Right renal pelvis (tissue), 4 donors: ENCODE results near the gene INCA1. TPM values are rescaled to one million over a fixed set of nuclear protein-coding genes. Genes with fewer than 3 reads are reported as not detected.
A peak's percentile ranks its signal among the peaks of the same experiment; 100 is the strongest.

Experiments
- DNase-seq, 4 donors: peaks; one replicate each; pipeline ENCODE4 v3.0.0-alpha.2; 2013; ENCODE audit warnings: low read depth in 4 of 4, low spot score in 3 of 4, missing footprints in 1 of 4
- polyA plus RNA-seq, 4 donors: library from polyadenylated mRNA; unstranded; fragments of 120-200 nt; gene quantifications; one replicate each; pipeline ENCODE4 v1.2.1, GENCODE V29; 2013; ENCODE audit not compliant: insufficient read length in 4 of 4

The INCA1 gene
- polyA plus RNA-seq, 4 donors = 7.9 to 8.6 (median 8.3) TPM

DNA sequence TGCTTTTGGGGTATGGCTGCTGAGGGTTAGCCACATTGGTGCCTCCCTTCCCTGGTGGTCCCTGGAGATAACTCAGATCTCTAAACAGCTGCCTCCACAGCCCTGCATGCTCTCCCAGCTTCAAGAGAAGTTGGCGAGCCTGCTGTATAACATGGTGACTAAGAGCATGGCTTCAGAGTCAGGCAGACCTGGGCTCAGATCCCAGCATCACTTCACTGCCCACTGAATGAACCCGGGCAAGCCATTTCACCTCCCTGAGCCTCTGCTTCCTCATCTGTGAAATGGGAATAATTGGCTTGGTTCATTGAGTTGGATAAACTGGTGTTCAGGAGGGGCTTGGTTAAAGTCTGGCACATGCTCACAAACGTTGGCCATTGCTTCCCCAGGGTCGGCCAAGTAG lies 17.0 kb upstream of the INCA1 start:
- no peak for DNase-seq

DNA sequence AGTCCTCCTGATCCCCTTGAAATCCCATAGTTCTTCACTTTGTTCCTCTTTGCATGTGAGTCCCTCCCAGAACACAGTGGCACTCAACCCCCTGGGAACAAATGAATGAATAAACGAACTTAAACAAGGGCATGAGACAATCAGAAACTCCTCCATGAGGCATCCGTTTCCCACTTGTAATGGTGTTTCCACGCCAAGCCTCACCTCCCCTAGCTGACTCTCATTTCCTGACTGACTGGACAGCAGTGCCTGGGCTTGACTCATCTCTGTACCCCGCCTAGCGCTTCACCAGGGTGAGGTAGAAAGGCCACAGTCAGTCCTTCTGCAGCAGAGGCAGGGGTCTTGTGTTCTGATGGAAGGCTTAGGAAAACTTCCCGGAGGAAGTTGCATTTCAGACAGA lies 14.6 kb upstream of the INCA1 start:
- no peak for DNase-seq

DNA sequence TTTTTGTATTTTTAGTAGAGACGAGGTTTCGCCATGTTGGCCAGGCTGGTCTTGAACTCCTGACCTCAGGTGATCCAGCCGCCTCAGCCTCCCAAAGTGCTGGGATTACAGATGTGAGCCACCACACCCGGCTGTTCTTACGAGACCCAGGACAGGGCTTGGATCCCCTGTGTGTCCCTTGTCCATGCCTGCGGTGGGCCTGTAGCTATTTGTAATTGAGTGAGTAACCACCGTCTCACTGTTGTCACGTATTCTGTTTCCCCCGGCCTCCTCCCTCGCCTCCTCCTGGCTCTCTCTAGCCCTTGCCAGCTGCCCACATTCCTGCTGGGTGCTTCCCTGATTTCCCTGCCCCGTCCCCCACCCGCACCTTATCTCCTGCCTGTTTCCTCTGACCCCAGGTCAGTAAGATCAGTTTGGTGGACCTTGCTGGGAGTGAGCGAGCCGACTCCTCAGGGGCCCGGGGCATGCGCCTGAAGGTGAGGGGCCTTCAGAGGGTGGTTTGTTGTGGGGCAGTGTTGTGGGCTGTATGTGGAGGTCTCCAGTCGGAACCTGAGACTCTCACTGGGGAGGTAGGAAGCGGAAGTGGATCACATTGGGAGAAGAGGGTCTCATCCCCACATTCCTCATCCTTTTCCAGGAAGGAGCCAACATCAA lies 6.0 kb upstream of the INCA1 start:
- DNase-seq = no peak

DNA sequence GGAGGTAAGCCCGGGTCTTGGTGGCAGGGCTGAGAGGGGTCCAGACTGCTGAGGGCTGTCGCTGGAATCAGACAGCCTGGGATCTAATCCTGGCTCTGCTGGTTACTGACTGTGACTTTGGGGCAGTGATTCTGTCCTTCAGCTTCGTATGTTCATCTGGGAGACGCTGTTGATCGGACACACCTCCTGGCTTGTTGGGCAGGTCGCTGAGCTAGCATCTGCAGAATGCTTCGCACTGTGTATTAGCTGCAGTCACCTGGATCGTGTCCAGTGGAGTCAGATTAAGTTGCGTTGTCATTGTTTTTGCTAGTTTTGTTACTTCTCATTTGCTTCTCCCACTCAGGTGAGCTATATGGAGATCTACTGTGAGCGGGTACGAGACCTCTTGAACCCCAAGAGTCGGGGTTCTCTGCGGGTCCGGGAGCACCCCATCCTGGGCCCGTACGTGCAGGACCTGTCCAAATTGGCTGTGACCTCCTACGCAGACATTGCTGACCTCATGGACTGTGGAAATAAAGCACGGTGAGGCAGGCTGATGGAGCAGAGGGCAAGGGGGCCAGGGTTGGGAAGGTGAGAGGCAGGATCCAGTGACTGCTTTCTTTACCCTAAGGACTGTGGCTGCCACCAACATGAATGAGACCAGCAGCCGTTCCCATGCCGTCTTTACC lies 4.9 kb upstream of the INCA1 start:
- DNase-seq = no peak

DNA sequence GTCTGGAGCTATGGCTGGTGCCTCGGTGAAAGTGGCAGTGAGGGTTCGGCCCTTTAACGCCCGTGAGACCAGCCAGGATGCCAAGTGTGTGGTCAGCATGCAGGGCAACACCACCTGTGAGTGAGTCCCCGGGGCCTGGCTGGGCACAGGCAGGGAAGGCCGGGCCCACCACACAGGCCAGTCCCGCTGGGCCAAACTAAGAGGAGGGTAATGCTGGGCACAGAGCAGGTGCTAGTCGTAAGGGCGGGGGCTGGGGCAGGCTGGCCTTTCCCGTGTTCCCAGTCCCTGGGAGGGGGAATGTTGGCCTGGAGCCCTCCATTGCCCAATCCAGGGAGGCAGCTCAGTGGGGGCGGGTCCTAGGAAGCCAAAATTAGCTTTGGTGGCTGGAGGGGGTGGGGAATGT lies 2.9 kb upstream of the INCA1 start:
- DNase-seq = no peak

DNA sequence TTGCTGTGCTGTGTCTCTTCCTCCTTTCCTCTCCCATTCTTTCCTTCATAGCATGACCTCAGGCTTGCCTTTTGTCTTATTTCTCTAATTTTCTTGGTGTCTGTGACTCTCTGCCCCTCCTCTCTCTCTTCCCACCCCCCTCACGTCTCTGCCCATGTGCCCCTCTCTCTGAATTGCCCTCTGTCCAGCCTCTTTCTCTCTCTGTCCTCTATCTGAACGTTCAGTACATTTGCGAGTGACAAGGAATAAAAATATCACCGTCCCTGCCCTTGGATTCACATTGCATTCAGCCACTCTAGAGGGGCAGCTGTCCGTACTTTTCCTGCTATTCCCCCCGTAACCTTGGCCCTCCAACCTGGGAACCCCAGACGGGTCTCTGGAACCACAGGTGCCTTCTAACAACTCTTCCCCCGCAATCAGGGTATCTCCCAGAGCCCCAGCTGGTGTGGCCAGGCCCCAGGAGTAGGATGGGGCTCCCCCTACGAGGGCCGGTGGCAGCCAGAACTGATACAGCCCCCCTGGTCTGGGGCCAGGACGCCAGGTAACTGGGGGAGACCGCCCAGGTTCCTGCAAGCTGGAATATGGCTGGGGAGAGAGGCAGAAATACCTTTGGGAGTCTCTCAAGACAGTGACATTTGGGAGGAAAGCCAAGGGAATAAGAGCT lies 2.2 kb upstream of the INCA1 start:
- DNase-seq = no peak

DNA sequence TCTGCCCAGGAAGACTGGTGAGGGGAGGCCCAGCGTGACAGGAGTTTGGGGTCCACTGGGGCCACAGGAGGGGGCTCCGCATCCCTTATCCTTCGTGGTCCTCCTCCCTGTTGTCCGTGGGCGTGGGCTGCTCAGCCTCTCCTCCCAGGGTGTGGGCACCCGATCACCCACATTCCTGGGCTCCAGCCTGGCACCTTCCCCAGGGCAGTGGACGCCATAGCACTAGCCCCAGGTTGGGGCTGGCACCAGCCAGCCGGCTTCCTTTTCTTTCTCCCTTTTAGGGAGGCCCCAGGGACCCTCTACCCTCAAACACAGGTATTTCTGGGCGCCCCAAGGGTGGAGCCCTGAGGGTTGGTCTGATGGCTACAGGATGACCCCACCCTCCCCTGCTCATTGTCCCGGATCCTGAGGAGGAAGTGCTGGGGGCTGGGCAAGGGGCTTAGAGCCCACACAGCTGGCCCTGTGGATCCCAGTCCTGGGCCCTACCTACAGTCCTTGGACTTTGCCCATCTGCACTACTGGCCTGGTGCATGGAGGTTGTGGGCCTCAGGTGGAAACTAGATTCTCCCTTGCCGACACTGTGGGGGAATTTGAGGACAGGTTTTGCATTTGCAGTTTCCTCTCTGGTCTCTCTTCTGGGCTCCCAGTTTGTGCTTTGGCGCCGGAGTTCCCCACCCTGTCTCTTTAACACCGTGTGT lies 1.6 kb upstream of the INCA1 start:
- DNase-seq = no peak

DNA sequence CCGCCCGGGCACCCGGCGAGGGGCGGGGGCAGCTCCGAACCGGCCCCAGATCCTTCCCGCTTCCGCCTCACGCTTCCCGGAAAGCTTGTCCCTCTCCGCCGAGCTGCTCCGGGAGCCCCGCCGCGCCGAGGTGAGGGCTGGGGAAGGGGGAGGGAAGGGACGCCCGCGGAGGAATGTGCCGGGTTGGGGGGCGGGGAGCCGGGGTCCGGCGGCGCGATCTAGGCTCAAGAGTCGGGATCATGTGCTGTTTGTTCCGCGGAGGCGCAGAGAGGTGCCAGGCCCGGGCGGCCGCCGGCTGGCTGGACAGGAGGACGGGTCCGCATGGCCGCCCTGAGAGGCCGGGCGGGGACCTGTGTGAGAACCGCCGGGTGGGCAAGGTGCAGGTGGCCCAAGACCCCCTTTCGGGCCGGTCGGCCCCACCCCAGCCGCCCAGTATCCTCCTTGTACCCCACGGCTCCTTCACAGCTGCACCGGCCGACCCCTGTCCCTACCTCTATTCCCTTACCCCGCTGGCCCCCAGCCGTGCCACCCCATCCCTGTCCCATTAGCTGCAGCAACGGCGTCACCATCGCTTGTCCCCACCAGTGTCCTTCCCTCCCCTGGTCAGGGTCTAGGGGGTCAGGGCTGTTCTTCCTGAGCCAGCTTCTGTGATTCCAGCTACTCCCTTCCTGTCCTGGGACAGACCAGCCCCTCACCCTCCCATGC lies 857 bp upstream of the INCA1 start:
- DNase-seq = no peak

DNA sequence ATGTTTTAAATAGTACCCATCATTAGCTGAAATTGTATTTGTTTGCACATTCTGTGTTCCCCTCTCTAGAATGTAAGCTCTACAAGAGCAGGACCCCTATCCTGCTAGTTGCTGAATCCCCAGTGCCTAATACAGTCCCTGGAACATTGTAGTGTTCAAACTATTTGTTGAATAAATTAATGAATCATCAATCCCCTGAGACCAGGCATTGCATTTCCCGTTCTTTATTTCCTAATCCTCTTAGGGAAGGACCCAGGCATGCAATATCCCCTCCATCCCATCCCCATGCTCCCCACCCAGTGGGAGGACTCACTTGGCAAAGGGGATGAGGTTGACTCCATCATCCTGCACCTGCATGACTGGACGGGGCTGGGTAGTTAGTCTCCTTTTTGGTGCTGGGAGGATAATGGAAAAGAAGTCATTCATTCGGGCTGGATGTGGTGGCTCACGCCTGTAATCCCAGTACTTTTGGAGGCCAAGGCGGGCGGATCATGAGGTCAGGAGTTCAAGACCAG lies 3.2 kb downstream of the INCA1 start:
- no peak for DNase-seq

DNA sequence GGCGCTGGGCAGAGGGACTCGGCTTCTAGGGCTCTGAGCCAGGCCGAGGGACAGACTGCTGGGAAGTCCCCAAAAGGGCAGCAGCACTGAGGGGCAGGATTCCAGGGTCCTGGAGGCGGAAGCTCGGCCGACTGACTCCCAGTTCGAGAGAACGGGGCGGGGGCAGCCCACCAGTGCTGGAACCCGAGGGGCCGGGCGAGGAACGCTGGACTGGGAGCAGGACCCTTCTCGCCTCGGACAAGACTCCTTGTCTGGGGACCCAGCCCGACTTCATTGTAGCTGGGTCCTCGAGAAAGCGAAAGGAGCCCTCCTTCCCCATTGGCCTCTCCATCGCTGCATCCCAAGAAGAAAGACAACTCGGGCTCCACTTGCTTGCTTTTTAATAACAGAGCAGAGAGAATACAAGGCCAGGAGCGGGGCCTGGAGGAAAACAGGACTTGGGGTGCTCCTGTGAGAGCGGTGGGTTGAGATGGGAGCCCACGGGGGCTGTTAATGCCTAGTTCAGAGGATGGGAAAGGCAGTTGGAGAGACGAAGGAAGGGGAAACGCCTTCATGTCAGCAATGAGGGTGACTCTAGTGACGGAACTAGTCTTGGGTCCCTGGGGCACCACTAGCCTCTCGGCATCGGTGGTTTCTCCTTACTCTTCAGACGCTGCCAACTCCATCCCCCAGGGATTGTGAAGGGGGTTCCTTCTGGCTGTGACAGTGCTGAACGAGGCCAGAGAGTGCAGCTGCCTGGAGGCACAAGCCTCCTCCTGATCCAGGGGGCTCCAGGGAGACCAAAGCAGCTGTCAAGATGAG lies 9.4 kb downstream of the INCA1 start:
- no peak for DNase-seq

DNA sequence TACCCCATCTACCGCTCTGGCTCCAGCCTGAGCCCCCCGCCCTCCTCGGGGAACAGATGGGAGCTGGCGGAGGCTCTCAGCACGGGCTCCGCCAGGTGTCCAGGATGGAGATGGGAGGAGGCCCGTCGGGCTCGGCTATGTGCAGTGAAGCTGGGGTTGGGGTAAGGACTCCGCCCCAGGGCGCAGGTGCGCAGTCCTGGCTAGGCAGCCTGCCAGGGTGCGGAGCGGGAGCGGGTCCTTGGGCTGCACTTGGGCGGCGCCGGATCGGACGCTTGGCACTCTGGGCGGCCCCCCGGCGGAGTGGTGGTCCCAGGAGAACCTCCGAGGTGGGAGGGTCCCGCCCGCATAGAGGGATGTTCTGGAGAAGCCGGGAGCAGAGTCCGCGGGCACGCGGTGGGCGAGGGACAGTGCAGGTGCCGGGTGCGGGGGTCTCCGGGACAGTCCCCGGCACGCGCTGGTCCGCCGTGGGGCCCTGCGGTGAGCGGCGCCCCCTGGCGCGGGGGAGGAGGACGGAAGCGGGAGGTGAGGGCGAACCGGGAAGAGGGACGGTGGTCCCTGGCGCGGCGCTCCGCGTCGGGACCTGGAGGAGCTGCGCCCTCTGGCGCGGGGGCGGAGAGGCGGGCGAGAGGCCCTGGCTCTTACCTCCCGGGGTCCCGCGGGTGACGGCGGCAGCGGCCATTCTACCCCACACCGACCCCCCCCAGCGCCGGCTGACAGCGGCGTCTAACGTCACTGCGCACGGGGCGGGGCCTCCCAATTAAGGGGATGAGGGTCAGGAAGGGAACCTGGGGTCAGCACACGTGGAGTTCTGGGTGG lies 10.2 kb downstream of the INCA1 start, which contains the start of gene CAMTA2:
TSS of gene CAMTA2 (minus strand) at position 725 of the 816 bp plus-strand sequence. CDS start 1,453 bp downstream, outside the sequence.
- DNase-seq = peak in 2 of 4 donors; percentile 60 to 73

DNA sequence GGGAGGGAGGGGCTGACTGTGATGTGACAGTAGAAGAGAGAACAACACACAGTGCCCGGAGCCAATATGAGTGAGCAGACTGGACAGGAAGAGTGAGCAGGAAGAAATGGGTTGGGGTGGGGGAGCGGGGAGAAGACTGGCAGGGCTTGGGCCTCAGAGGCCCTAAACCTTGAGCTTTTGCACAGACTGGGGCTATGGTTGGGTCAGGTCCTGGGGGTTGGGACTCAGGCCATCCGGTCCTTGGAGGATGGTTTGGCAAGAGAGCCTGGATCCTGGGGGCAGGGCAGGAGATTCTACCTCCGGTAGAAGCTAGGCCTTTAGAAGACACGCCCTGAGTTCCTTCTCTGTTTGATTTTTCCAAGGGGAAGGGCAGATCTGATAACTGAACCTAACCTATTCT lies 10.9 kb downstream of the INCA1 start:
- no peak for DNase-seq

DNA sequence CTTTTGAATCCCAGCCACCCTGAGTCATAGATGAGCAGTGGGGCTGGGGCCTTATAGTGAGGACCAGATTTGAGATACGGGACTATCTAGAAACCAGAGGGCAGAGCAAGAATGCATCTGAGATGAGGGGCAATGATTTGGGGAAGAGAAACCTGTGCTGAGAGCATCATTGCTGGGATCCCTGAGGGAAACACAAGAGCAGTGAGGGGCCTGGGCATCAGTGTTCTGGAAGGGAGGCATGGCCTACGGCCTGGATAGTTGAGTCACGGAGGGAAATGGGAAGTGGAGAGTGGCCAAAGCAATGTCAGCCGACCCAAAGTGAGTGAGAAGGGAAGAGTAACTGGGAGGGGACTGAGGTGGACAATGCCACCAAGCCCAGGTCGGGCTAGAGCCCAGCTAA lies 15.0 kb downstream of the INCA1 start:
- DNase-seq = no peak

DNA sequence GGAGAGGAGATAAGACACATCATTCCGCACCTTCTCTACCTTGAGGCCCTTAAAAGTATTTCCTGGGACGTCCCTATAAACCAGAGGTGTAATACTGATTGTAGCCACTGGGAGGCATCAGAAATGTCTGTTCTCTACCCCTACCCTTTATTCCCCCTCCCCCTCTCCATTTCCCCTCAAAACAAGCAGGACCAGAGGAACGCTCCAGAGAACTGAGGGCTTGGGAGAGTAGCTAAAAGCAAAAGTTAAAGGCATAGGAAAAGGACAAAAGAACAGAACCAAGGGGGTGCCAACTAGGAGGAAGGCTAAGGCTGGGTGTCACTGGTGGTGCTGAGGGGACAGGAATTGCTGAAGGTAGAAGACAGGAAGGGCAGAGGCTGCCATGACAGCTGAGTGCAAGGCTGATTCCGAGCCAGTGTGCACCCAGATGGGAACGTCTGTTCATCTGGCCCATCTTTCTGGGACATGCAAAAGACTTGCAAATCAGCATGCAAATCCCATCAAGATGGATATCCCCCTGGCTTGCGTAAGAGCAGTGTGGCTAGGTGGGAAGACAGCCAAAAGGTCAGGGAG lies 16.6 kb downstream of the INCA1 start:
- peak; percentile 57 to 68 (median 63) for DNase-seq

DNA sequence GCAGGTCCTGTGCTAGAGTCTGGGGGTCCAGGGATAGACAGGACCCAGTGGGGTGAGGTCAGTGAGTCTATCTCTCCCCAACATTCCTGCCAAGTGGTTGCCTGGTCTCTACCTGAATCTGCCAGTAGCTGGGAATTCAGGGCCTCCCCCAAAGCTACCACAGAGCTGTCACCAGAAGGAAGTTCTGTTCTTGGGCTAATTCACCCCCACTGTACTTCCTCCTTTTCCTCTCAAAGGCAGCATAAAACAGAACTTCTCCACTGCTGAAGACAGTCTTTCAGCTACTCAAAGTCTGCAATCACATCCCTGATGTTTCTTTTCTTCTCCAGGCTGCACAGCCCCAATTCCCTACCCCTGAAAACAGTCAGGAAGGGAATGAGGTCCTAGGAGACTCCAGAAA lies 18.6 kb downstream of the INCA1 start:
- no peak for DNase-seq

DNA sequence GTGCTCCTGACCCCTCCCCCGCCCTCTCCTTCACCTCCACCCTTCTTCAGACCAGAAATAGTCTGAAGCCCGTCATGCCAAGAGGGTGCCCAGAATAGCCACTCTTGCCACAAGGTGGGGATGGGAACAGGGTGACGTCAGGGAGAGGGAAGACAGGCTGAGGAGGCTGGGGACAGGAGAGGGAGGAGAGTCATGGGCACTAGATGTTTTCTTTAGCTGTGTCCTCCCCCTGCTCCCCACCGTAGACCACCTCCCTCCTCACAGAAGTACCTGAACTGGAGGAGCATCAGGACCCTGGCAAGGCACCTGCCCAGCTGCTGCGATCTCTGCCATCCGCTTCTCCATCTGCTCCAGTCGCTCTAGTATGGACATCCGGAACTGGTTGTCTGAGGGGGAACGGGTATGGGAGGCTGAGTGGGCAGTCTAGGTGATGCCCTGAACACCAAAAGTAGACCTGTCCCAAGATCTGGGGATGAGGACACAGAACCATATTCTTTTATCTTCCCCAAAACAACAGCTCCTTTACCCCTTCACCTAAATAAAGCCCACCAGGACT lies 23.1 kb downstream of the INCA1 start:
- DNase-seq = no peak

DNA sequence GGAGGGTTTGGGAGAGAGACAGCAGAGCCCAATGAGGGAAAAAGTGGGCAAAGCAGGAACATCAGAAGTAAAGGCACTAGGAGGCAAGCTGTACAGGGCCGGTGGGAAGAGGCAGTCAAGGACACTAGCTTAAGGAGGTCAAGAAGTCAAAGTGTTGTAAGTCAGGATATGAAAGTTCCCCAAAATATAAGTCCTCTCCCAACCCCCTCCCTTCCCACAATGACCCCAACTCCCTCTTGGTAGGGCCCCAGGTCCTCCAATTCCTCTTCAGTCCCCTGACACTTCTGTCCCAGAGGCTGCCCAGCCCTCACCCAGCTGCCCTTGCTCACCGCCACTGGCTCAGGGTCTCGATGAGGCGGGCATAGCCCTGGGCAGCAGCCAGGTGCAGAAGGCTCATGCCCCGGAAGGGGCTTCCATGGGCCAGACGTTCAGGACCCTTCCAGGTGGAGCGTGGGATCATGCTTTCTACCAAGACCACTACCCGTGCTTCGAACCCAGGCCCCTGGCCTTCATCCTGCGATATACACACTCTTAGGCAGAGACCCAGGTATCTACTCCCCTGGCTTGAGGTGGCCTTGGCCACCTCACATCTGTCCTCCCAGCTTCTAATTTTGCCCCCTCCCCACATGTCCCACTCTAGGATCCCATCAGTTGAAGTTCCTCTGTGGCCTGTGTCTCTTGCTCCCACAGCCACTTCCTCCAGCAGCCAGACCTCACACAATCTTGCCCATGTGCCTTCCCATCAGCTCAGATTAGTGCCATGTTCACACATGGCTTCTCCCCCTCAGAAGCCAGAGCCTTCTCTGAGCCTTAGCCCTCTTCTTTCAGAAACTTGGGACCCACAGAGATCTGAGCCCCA lies 23.8 kb downstream of the INCA1 start:
- no peak for DNase-seq
